HG02938 (cell line): ENCODE measurements around the gene ATG4C.

Experiments used
- ATAC-seq: cut with Tn5 transposase; IDR thresholded peaks from one replicate; pipeline ENCODE4 v1.9.1; 2021; ENCODE audit warnings: mild to moderate bottlenecking, moderate library complexity; ENCODE audit not compliant: unreplicated experiment

Gene ATG4C

GRCh38 chr1:62903522-62903921, 119.6 kb downstream of the ATG4C start:
- no peak for ATAC-seq

- no peak for ATAC-seq
These were observed 120.3 kb downstream of the ATG4C start for GRCh38 chr1:62903982-62904855.

- no peak for ATAC-seq
These were observed 120.9 kb downstream of the ATG4C start for GRCh38 chr1:62904856-62905225.

- no peak for ATAC-seq
These were observed 121.4 kb downstream of the ATG4C start for GRCh38 chr1:62905309-62905708.

- ATAC-seq = no peak
These were observed 121.9 kb downstream of the ATG4C start for GRCh38 chr1:62905872-62906271.

- ATAC-seq = no peak
These were observed 122.5 kb downstream of the ATG4C start for GRCh38 chr1:62906428-62906886.

DNA sequence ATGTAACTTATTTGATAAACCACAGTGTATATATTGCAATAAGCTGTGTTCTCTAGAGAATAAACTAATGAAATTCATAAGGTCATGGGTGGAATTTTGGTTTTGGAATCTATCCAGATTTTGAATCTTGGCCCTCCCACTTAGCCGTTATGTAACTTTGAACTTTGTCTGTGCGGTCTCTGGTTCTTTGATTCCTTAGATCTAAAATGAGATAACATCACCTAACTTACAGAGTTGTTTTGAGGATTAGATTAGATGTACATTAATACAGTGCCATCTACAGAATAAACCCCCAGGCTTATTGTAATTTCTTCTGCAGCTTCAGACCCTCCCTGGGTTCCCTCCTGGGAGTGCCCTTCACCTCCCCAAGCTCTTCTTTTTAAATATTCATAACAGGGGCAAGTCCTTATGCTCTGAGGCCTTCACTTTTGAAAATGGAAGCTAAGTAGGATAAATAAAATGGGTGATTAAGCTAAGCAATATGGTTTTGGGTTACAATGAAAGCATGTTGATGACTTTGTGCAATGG, 124.3 kb downstream of the ATG4C start:
- ATAC-seq = no peak

GRCh38 chr1:62912028-62912638, 128.2 kb downstream of the ATG4C start:
- ATAC-seq = peak; percentile 67
